DOHH2 (cell line): Measurements from ENCODE around the gene TMCO4.

Experiments
- H3F3A ChIP-seq: fragments of 200-600 bp; sonication (generic), shearing (Covaris generic); 2 replicates; pipeline ENCODE4 v1.6.0; 2016; ENCODE audit warnings: antibody characterized with exemption, mild to moderate bottlenecking; ENCODE audit not compliant: control insufficient read depth, insufficient read depth
- H3K27ac ChIP-seq: fragments of 200-600 bp; sonication (generic); 2 replicates; pipeline ENCODE4 v1.5.1; 2014; ENCODE audit warnings: low read depth, mild to moderate bottlenecking, low read length, moderate library complexity
- H3K27me3 ChIP-seq: fragments of 200-600 bp; sonication (generic); 2 replicates; pipeline ENCODE4 v1.6.1; 2014; ENCODE audit warnings: mild to moderate bottlenecking, low read length, mixed read lengths; ENCODE audit not compliant: control insufficient read depth
- H3K36me3 ChIP-seq: fragments of 200-600 bp; sonication (generic); 2 replicates; pipeline ENCODE4 v1.6.1; 2014; ENCODE audit warnings: mild to moderate bottlenecking, low read length, moderate library complexity, mixed read lengths; ENCODE audit not compliant: control insufficient read depth
- H3K4me1 ChIP-seq: fragments of 200-600 bp; sonication (generic); 2 replicates; pipeline ENCODE4 v1.6.1; 2014; ENCODE audit warnings: mild to moderate bottlenecking, low read length, mixed read lengths; ENCODE audit not compliant: control insufficient read depth
- H3K4me2 ChIP-seq: fragments of 200-600 bp; sonication (generic); 2 replicates; pipeline ENCODE4 v1.6.0; 2014; ENCODE audit warnings: mild to moderate bottlenecking, low read length, moderate library complexity
- H3K4me3 ChIP-seq: fragments of 200-600 bp; sonication (generic); 2 replicates; pipeline ENCODE4 v1.5.1; 2014; ENCODE audit warnings: mild to moderate bottlenecking, low read length, mixed read lengths
- H3K79me2 ChIP-seq: fragments of 200-600 bp; sonication (generic); 2 replicates; pipeline ENCODE4 v1.6.1; 2014; ENCODE audit warnings: mild to moderate bottlenecking, low read length, mixed read lengths; ENCODE audit not compliant: control insufficient read depth
- H3K9me2 ChIP-seq: fragments of 200-600 bp; sonication (generic); replicated peaks from 2 replicates; pipeline ENCODE4 v1.6.1; 2014; ENCODE audit warnings: mild to moderate bottlenecking, low read length, mixed read lengths; ENCODE audit not compliant: control insufficient read depth
- H3K9me3 ChIP-seq: fragments of 200-600 bp; sonication (generic); 2 replicates; pipeline ENCODE4 v1.6.1; 2014; ENCODE audit warnings: antibody characterized with exemption, low read length, mixed read lengths; ENCODE audit not compliant: control insufficient read depth, insufficient read depth
- H4K20me1 ChIP-seq: fragments of 200-600 bp; sonication (generic); 2 replicates; pipeline ENCODE4 v1.6.0; 2014; ENCODE audit warnings: low read depth, mild to moderate bottlenecking, antibody characterized with exemption, low read length, moderate library complexity; ENCODE audit not compliant: control insufficient read depth, insufficient read depth
- CTCF ChIP-seq: fragments of 200-600 bp; sonication (generic); IDR thresholded peaks from one replicate; pipeline ENCODE4 v1.5.1; 2014; ENCODE audit warnings: antibody characterized with exemption, mild to moderate bottlenecking, low read depth, low read length; ENCODE audit not compliant: poor library complexity, severe bottlenecking
- EZH2phosphoT487 ChIP-seq: fragments of 200-600 bp; sonication (generic); IDR thresholded peaks from 2 replicates; pipeline ENCODE4 v1.6.1; 2017; ENCODE audit warnings: borderline replicate concordance, mild to moderate bottlenecking, antibody characterized with exemption, low read length, moderate library complexity, mixed read lengths

TMCO4 gene

DNA sequence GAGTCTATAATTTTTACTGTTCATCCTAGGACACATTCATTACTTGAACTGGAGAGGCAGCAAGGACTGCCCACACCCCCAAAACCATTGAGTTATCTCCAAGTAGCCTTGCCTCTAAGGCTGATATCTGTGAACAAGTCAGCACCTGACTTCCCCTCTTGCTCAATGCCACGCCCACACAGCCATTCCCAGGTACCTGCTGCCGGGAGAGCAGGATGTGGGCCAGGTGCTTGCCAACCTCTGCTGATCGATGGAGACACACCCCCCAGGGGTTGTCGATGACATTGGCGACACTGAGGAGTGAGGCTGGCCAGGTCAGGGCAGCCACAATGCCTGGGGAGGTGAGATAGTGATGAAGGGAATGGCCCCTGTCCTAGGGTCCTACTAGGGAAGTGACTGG lies 60.1 kb downstream of the TMCO4 start:
- H3K4me3 ChIP-seq, result no peak overlapping the region
- H3K4me2 ChIP-seq, result no peak overlapping the region
- no peaks in the 10 kb centered on the region for H3K9me3 ChIP-seq
- H3K36me3 ChIP-seq, result no peaks in the 10 kb centered on the region
- no peaks in the 10 kb centered on the region for H3K79me2 ChIP-seq
- no peak for TF ChIP-seq CTCF
- no peak for TF ChIP-seq EZH2phosphoT487
- no peaks in the 10 kb centered on the region for H4K20me1 ChIP-seq
- no peak overlapping the region for H3K27ac ChIP-seq
- H3K9me2 ChIP-seq, result no peaks in the 10 kb centered on the region
- H3K4me1 ChIP-seq, result no peaks in the 10 kb centered on the region
- no peaks in the 10 kb centered on the region for H3F3A ChIP-seq
- no peaks in the 10 kb centered on the region for H3K27me3 ChIP-seq

- H3F3A ChIP-seq, result no peaks in the 10 kb centered on the region
- H3K36me3 ChIP-seq, result no peaks in the 10 kb centered on the region
- no peaks in the 10 kb centered on the region for H4K20me1 ChIP-seq
- no peak overlapping the region for H3K27ac ChIP-seq
- H3K4me1 ChIP-seq, result no peaks in the 10 kb centered on the region
- no peak overlapping the region for H3K4me2 ChIP-seq
- no peaks in the 10 kb centered on the region for H3K27me3 ChIP-seq
- H3K9me2 ChIP-seq, result no peaks in the 10 kb centered on the region
- H3K4me3 ChIP-seq, result no peak overlapping the region
- TF ChIP-seq EZH2phosphoT487 (no peak), CTCF (no peak)
- no peaks in the 10 kb centered on the region for H3K9me3 ChIP-seq
- H3K79me2 ChIP-seq, result no peaks in the 10 kb centered on the region
Observed at GRCh38 chr1:19738669-19739068, 61.0 kb downstream of the TMCO4 start.

DNA sequence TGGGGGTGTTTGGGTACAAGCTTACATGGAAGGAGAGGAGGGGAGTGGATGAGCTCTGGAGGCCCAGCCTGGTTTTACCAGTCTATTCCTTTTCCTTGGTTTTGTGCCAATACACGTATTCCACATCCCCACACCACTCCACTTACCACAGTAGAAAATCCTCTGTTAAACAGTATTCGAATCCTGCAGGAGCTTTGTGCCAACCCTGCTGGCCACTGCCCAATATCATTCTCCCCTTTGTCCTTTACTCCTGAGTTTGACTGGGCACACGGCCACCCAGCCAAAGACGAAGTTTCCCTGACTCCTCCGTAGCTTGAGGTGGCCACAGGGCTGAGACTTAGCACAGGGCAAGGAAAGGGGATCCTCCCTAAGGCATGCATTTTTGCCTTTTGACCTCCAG lies 61.6 kb downstream of the TMCO4 start:
- Histone ChIP-seq H3K9me3 (no peaks in the 10 kb centered on the region), H3K4me1 (no peaks in the 10 kb centered on the region), H3K79me2 (no peaks in the 10 kb centered on the region), H3K9me2 (no peaks in the 10 kb centered on the region), H4K20me1 (no peaks in the 10 kb centered on the region), H3K4me3 (no peak overlapping the region), H3K36me3 (no peaks in the 10 kb centered on the region), H3K27me3 (no peaks in the 10 kb centered on the region), H3K27ac (no peak overlapping the region), H3F3A (no peaks in the 10 kb centered on the region), H3K4me2 (no peak overlapping the region)
- TF ChIP-seq CTCF (no peak), EZH2phosphoT487 (no peak)
